Glomerular visceral epithelial cell (primary cell): Measurements from ENCODE around the gene N4BP3.
A peak's percentile ranks its signal among the peaks of the same experiment; 100 is the strongest.

ENCODE experiments used
- DNase-seq: peaks from one replicate; pipeline ENCODE4 v3.0.0-alpha.2; 2016; ENCODE audit errors: extremely low spot score

Gene N4BP3

DNA sequence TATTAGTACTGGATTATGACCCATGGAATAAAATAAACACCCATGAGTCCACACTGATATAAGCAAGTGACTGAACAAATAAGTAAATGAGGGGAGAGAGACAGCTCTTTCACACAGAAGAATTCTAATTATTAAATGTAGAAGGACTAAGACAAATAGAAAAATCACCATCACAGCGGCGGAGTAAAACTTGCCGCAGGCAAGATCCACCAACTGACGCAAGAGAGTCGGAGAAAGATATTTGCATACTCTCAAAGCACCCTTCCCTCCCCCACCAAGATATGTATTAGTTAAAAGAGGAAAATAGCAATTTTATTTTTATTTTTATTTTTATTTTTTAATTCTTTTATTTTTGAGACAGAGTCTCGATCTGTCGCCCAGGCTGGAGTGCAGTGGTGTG is 14.6 kb upstream of the N4BP3 start:
- no peak for DNase-seq

DNA sequence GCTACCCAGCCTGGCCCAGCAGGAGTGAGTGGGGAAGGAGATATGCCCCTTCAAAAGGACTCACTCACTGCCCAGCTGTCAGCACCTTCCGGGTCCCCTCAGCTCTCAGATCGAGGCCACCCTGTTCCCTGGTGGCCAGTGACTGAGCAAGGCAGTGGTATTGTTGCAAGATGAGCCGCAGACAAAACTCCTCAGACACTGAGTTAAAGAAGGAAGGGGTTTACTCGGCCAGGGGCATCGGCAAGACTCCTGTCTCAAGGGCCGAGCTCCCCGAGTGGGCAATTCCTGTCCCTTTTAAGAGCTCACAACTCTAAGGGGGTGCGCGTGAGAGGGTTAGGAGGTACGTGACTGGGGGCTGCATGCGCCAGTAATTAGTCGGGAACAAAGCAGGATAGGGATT is 9.7 kb upstream of the N4BP3 start:
- no peak for DNase-seq

DNA sequence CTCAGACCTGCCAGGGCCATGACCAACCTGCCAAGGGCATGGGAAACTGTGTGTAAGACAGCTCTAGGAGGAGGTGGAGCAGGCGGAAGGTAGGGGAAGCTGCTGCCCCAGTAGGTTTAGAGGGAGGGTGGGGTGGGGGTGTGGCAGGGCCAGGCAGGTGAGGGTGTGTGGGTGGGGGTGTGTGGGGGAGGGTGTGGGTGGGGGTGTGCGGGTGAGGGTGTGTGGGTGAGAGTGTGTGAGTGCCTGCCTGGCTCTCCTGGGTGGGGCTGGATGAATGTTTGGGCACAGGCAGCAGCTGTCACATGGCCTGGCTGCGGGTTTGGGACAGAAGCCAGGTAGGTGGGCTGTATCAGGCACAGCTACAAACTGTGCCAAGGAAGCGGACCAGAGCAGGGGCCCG is 8.8 kb upstream of the N4BP3 start:
- DNase-seq, result no peak

DNA sequence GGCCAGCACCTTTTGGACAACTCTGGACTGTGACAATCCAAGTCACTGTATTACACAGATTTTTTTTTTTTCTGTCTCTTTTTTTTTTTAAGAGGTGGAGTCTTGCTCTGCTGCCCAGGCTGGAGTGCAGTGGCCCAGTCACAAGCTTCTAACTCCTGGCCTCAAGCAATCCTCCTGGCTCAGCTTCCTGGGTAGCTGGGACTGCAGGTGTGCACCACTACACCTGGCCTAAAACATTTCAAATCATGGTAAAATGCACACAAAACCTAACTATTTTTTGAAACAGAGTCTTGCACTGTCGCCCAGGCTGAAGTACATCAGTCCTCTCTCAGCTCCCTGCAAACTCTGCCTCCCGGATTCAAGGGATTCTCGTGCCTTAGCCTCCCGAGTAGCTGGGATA is 7.2 kb upstream of the N4BP3 start:
- DNase-seq, result no peak

DNA sequence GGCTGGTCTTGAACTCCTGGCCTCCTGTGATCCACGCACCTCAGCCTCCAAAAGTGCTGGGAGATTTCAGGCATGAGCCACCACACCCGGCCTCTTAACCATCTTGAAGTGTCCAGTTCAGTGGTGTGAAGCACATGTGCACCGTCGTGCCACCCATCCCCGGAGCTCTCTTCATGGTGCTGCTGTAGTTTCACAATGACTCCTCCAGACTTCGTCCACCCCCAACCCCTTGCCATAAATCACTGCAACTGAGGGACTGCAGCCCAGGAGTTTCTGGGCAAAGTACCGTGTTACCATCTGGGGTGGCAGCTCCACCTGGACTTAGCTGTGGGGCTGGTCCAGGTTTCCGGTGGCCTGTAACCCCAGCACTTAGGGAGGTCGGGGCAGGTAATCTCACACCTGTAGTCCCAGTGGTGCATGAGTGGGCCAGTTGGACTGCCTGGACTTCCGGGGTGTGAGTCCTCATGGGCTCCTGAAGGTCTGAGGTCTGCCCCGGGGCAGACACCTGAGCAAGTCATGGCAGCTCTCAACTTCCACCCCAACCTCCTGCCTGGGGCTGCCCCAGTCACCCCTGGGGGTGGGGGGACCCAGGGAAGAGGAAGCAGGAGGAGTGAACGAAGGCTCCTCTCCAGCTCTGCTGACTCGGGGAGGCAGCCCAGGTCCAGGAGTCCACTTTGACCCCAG is 6.6 kb upstream of the N4BP3 start:
- no peak for DNase-seq

DNA sequence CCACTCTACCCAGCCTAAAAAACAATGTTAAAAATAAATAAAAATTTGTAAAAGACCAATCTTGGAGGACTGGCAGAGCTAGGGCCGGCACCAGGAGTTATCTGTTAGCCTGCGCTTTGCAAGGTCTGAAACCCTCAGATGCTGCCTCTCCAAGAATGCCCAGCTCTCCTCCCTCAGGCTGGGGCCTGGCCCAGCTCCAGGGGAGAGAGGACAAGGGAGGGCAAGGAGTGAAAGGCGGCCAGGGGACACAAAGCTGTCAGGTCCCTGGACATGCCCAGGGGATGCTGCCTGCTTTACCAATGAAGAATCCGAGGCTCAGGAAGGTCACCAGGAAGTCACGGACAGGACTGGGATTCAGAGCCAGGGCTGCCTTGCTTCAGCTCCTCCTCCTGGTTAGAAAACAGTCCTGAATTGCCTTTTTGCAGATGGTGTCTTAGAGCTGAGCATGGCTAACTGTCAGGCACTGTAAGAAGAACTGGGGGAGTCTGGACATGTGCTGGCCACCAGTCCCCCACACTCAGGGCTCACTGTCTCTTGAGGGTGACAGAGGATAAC is 5.5 kb upstream of the N4BP3 start:
- no peak for DNase-seq

DNA sequence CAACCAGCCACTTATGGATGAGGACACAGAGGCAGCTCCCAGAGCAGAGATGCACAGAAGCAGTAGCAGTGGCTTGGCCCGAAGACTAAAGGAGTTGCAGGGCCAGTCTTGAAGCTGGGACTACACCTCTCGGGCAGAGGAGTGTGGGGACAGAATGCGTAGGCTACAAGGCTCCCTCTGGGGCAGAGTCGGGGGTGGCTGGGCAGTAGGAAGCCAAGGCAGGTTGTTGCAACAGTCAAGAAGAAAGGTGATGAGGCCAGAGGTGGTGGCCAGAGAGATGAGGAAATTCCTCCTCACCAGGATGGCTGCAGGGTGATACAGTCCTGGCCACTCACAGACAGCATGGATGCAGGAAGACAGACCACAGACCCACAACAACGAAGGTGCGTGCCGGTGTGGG is 4.9 kb upstream of the N4BP3 start:
- DNase-seq, result no peak

DNA sequence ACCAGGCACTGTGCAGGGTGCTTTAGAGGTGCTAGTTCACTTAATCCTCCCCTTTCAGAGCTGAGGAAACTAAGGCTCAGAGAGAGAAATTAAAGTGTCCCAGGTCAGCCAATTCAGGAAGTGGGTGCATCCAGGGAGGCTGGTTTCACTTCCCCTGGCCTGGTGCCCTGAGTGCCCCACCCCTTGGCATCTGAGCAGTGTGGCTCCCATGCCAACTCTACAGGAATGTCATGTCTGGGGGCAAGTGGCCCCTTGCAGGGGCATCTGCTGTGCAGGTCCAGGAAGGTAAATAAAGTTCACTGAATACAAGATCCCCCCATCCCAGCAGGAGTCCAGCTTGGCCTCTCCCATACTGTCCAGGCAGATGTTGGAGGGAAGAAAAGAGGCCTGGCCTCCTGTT is 4.4 kb upstream of the N4BP3 start:
- DNase-seq, result no peak

DNA sequence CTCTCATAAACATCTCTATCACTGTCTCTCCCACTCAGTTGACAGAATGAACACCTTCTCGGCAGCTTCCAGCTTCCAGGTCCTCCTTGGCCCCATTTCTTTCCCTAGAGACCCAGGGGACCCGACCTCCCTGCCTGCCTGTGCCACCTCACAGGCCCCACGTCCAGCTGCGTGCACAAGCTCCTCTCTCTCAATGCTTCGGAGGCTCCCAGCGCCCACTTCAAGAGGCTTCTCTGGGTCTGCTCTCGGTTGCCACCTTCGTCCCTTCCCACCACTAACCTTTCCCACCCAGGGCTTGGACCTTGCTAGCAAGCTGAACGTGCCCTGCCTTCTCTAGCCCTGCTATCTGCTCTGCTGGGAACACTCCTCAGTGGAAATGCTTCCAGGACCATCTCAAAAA is 2.8 kb upstream of the N4BP3 start:
- DNase-seq, result no peak

DNA sequence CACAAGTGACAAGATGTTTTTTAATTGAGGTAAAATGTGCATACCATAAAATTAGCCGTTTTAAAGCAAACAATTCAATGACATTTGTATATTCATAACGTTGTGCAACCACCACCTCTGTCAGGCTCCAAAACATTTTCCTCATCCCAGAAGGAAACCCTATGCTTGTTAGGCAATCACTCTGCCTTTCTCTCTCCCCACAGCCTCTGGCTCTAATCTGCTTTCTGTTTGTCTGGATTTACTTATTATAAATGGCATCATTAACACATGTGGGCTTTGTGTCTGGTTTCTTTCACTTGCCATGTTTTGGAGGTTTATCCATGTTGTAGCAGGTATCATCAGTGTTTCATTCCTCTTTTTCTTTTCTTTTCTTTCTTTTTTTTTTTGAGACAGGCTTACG is 1.4 kb upstream of the N4BP3 start:
- no peak for DNase-seq

DNA sequence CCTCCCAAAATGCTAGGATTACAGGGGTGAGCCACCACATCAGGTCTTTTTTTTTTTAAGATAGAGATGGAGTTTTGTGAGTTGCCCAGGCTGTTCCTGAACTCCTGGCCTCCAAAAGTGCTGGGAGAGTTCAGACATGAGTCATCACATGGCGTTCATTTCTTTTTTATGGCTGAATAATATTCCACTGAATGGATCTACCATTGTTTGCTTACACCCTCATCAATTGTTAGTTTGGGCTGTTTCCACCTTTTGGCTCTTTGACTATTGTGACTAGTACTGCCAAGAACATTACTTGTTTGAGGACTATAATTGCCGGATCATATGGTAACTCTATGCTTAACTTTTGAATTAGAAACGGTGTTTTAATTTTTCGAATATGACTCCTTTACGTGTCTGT is 787 bp upstream of the N4BP3 start:
- DNase-seq, result no peak

DNA sequence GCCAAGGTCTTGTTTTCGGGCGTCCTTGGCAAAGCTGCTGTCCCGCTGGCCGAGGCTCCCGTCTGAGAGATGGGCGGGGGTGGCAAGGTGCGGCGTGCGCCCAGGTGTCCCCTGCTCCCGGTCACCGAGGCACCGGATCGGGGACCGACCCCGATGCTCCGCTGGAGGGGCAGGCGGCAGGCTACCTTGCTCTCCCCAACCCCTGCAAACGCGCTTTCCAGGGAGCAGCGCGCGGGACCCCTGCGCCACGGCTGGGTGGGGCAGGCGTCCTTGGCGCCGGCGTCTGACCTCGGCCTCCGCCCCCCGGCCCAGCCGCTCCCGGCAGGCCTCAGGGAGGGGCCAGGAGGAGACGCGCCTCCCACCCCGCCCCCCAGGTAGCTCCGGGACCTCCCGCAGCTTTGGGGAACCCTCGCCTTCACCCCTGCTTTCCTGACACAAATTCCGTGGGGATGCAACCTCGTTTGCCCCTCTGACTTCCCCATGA is 551 bp downstream of the N4BP3 start:
- peak; percentile 50 for DNase-seq

DNA sequence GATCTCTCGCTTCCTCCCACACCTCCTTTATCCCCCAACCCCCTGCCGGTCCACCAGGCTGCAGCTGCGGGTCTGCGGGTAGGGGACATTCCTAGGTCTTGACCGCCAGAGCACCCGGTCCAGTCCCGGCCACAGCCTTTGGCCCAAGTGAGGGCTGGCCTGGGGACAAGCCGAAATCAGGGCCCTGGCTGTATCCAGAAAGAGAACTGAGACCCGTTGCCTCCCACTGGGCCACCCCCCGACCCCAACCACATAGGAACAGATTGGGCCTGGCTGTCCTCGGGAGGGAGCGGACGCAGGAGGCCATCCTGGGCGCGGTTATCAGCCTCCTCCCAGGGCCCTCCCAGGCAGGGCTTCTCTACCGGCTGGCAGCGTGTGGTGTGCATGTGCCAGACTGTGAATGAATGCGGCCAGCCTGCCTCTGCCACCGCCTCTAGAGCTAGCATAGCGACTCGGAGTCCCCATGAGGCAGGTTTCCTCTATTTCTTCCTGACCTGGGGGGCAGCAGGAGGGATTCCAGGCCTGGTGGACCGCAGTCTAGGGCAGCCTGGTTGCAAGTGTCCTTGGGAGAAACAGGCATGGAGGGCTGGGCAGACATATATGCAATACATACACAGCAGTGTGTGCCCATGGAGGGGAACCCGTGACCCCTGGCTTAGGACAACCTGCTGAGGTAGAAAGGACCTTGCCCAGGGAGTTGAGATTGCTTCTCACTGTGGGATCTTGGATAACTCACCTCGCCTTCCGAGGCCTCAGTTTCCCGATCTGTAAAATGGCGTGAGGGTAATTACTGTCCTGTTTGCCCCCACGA is 1.2 kb downstream of the N4BP3 start:
- DNase-seq, result peak; percentile 56

DNA sequence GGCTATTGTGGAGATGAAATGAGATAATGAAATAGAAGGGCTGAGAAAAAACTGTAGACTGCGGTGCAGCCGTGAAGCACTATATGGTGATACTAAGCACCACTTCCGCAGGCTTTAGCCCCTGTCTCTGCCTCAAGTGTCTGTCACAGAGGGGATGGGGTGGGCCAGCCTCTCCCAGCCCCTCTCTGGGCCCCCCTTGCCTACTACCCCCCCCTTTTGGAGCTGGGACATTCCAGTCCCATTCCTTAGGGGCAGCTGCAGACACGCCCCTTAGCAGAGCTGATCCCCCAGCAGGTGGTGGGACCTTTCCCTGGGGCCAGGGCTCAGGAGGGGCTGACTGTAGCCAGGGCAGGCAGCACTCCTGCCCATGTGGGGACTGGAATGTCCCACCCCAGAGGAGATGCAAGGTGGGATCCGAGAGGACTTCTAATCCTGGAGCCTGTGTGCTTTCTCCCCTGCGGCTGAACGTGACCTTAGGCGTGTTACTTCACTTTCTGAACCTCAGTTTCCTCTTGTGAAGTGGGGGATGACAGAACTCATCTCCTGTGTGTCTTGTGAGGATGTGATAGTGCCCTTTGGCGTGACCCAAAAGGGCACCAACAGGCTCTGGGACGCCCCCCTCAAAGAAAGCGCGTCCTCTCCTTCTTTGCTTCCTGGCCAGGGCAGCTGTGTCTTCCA is 1.9 kb downstream of the N4BP3 start:
- no peak for DNase-seq

DNA sequence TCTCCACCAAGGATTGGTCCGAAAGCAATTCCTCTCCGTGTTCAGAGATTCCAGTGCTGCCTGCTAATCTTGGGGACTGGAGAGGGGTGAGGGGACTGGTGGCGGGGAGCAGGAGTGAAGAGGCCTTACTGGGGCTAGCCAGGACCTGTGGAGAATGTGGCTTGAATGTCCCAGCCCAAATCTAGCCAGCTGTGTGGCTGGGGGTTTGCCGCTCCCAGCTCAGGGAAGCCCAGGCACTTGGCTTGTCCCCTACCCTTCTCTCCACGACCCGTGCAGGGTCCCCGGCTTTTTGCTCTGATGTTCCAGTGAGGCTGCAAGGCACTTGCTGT is 2.4 kb downstream of the N4BP3 start:
- no peak for DNase-seq

DNA sequence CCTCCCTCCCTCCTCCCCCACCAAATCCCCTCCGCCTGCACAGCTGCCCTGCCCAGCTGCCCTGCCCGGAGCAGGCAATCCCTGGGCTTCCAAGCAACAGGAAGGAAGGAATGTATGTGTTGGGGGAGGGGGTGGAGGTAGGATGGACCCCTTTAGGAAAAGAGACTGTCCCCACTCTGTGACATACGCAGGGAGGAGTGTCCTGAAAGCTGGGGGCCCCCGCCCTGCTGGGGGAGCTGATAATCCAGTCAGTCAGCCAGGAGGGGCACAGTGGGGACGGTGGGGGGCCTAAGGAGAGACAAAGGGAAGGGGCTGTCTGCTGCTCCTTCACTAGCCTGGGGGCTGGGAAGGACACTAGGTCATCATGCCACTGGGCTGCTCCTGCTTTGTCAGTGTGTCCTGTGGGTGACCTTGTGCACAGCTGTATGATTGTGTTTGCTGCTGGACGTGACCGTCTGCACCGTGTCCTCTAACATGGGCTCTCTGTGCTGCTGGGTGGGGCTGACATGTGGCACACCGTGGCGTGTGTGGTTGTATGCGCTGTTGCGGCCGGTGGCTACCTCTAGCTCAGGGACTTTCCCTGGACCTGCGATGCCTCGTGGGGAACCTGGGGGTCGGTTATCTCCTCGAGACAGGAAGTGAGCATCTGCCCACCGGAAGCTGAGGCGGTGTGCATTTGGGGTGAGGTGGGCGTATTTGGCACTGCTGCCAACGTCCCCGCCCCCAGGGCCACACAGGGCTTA is 3.0 kb downstream of the N4BP3 start:
- no peak for DNase-seq

DNA sequence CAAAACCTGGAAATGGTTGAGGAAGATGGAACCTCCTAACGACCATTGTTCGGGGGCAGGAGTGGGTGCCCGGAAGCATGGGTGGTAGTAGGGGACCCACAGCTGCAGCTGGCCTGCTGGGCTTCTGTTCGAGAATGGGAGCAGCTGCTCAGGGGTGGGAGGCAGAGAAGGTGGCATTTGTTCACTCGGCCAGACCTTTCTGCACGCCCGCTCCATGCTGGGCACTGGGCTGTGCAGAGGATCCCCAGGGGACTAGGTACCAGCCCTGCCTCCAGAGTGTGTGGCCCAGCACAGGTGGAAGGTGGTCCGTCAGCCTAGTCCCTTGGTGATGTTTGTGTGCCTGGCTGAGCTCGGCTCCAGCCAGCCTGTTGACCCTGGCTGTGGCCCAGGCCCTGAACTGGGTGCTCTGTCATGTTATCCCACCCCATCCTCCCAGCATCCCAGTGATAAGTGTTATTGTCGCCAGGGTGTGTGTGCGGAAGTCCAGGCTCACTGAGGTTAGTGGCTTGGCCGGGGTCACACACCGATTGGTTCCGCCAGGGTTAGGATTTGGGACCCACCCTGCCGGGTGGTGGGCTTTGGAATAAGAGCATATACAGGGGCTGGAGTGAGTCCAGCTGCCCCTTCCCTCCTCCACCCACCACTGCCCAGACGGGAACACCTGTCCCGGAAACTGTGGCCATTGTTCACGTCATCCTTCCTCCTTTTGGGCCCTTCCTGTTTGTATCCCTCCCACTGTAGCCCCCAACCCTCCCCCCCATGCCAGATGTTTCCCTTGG is 4.8 kb downstream of the N4BP3 start:
- DNase-seq, result no peak

DNA sequence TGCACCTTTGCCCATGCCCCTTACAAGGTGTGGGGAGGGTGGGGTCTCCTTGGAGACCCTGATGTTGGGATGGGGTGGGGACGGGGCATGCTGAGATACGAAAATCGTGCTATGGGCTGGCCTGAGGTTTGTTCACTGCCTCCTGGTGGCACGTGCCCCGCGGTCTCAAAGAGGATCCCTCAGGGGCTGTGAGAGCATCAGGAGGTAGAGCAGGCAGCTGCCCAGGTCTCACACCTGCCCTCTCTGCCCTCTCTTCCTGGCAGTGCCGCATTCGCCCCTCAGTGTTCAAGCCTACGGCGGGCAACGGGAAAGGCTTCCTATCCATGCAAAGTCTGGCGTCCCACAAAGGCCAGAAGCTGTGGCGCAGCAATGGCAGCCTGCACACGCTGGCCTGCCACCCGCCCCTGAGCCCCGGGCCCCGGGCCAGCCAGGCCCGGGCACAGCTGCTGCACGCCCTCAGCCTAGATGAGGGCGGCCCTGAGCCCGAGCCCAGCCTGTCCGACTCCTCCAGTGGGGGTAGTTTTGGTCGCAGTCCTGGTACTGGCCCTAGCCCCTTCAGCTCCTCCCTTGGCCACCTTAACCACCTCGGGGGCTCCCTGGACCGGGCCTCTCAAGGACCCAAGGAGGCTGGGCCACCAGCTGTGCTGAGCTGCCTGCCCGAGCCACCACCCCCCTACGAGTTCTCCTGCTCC is 6.7 kb downstream of the N4BP3 start:
- no peak for DNase-seq

DNA sequence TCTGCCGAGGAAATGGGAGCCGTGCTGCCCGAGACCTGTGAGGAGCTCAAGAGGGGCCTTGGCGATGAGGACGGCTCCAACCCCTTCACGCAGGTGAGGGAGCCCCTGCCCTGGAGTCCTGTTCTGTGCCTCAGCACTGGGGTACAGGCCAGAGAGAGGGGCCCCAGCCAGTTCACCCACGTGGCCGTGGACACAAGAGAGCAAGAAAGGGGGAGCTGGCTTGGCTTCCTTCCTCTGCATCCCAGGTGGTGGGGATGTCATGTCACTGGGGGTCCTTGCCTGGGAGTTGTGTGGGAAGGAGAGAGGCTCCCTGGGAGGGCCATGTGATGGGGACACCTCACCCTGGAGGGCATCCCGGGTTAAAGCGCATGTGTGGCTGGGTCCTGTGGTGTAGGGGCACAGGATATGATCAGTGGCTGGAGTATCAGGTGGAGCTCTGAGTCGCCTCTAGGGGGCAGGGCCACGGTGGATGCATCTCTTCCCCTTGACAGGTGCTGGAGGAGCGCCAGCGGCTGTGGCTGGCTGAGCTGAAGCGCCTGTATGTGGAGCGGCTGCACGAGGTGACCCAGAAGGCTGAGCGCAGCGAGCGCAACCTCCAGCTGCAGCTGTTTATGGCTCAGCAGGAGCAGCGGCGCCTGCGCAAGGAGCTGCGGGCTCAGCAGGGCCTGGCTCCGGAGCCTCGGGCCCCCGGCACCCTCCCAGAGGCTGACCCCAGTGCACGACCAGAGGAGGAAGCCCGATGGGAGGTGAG is 7.5 kb downstream of the N4BP3 start:
- DNase-seq, result peak; percentile 52
